GM19452 (cell line): ENCODE measurements around the gene CIAO2B.
"Not testable (repeated sequence)": the region's sequence is repeated elsewhere in the genome, so short reads cannot be mapped to it uniquely, and the experiment has no call there.

ENCODE experiments used
- ATAC-seq: cut with Tn5 transposase; IDR thresholded peaks from one replicate; pipeline ENCODE4 v1.9.1; 2021; ENCODE audit not compliant: unreplicated experiment

The CIAO2B gene

GRCh38 chr16:66934138-66934838, at the start of gene CIAO2B:
TSS of gene CIAO2B (minus strand) at chr16:66934402. CDS start at chr16:66934364, 38 bp downstream.
- peak; percentile 81 for ATAC-seq

- no peak for ATAC-seq
These were observed 48.8 kb upstream of the CIAO2B start for GRCh38 chr16:66983033-66983432.

- no peak for ATAC-seq
These were observed 45.0 kb upstream of the CIAO2B start for GRCh38 chr16:66979011-66979717.

GRCh38 chr16:66977341-66978113, 43.3 kb upstream of the CIAO2B start:
- peak; percentile 56 for ATAC-seq

GRCh38 chr16:66976746-66977145, 42.5 kb upstream of the CIAO2B start:
- no peak for ATAC-seq

DNA sequence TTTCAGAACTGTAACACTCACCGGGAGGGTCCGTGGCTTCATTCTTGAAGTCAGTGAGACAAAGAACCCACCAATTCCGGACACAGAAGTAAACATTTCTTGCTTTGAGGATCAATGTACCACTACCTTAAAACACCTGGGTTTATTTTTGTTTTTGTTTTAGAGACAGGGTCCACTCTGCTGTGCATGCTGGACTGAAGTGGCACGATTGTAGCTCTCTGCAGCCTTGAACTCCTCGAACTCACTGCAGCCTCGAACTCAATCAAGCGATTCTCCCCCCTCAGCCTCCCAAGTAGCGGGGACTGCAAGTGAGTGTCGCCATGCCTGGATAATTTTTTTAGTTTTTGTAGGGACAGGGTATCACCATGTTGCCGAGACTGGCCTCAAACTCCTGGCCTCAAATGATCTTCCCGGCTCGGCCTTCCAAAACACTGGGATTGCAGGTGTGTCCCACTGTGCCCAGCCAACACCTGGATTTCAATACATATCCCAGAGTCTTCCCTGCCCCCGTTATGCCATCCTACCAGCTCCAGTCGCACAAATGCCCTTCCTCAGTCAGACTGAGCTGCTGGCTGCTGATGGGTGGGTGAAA, 41.2 kb upstream of the CIAO2B start:
- ATAC-seq: no peak

DNA sequence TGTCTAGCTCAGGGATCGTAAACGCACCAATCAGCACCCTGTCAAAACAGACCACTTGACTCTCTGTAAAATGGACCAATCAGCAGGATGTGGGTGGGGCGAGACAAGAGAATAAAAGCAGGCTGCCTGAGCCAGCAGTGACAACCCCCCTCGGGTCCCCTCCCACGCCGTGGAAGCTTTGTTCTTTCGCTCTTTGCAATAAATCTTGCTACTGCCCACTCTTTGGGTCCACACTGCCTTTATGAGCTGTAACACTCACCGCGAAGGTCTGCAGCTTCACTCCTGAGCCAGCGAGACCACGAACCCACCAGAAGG, 40.7 kb upstream of the CIAO2B start:
- not testable (repeated sequence) for ATAC-seq

DNA sequence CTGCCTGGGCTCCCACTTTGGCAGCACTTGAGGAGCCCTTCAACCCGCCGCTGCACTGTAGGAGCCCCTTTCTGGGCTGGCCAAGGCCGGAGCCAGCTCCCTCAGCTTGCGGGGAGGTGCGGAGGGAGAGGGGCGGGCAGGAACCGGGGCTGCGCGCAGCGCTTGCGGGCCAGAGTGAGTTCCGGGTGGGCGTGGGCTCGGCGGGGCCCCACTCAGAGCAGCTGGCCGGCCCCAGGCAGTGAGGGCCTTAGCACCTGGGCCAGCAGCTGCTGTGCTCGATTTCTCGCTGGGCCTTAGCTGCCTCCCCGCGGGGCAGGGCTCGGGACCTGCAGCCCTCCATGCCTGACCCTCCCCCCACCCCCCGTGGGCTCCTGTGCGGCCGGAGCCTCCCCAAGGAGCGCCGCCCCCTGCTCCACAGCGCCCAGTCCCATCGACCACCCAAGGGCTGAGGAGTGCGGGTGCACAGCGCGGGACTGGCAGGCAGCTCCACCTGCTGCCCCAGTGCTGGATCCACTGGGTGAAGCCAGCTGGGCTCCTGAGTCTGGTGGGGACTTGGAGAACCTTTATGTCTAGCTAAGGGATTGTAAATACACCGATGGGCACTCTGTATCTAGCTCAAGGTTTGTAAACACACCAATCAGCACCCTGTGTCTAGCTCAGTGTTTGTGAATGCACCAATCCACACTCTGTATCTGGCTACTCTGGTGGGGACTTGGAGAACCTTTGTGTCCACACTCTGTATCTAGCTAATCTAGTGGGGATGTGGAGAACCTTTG, 40.1 kb upstream of the CIAO2B start:
- ATAC-seq: not testable (repeated sequence)

DNA sequence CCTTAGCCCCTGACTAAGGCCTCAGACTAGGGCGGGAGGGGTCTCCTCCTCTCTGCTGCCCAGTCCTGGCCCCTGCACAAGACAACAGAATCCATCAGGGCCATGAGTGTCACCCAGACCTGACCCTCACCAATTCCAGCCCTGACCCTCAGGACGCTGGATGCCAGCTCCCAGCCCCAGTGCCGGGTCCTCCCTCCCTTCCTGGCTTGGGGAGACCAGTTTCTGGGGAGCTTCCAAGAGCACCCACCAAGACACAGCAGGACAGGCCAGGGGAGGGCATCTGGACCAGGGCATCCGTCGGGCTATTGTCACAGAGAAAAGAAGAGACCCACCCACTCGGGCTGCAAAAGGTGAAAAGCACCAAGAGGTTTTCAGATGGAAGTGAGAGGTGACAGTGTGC, 39.5 kb upstream of the CIAO2B start:
- no peak for ATAC-seq

- ATAC-seq: no peak
These were observed 38.8 kb upstream of the CIAO2B start for GRCh38 chr16:66972983-66973382.

DNA sequence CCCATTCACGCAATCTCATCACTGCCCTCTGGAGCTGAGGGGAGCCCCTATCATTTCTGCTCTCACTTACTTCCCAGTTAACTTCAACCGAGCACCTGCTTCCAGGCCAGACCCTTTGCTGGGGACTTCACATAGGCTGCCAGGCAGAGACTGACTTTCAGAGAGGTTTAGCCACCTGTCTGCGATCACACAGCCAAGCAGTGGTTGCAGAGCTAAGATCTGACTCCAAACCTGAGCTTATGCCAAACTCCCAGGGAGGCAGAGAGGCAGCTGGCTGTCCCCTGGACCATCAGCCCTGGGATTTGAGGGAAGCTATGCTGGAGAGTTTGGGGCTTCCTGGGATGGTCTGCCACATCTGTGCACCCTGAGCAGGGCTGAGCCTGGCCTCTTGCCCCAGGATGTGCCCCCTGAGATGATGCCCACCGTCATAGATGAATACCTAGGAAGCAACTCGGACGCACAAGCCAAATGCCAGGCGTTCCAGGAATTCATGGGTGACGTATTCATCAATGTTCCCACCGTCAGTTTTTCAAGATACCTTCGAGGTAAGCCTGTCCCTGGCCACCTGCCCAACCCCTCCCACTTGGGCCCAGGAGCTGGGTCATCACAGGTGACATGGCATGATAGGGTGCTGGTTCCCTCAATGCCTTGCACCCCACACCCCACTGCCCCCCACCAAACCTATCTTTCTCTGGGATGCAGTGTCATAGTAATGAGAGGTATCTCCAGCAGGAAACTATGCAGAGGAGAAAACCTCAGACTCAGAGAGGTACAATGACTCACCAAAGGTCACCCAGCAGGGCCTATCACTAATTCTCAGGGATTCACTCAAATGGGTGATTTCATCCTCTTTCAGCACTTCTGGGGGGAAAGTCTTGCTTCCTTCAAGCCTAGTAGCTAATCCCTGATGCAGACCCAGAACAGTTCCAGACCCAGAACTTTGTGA, 36.8 kb upstream of the CIAO2B start:
- no peak for ATAC-seq

GRCh38 chr16:66968847-66969246, 34.6 kb upstream of the CIAO2B start:
- ATAC-seq: no peak

GRCh38 chr16:66964049-66964448, 29.8 kb upstream of the CIAO2B start:
- no peak for ATAC-seq

GRCh38 chr16:66961914-66962313, 27.7 kb upstream of the CIAO2B start:
- no peak for ATAC-seq

DNA sequence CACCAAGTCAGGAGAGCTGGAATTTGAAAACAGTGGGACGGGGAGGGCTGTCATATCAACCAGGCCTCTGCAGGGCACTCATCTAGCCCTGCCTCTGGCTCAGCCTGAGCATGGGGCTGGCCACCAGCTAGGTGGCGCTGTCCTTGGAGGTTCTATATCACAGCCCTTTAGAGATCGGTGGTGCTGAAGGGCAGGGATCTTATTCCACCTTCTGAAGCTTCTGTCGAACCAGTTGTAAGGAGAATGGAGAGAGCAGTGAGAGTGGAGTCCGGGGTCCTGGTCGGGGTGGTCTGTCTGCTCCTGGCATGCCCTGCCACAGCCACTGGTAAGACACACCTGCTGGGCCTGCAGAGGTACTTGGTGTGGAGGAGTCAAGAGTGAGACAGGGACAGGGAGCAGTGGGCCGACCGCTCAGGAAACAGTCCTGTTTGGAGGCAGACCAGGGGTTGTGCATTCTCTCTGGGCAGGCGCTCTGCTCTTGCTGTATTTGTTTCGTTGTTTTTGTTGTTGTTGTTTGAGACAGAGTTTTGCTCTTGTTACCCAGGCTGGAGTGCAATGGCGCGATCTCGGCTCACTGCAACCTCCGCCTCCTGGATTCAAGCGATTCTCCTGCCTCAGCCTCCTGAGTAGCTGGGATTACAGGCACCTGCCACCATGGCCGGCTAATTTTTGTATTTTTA, 27.0 kb upstream of the CIAO2B start, which contains the start of gene CES3:
TSS of gene CES3 (plus strand) at position 202 of the 680 bp plus-strand sequence. CDS start at position 244, 42 bp downstream.
- ATAC-seq: peak; percentile 68

GRCh38 chr16:66960270-66960669, 26.1 kb upstream of the CIAO2B start:
- ATAC-seq: no peak

DNA sequence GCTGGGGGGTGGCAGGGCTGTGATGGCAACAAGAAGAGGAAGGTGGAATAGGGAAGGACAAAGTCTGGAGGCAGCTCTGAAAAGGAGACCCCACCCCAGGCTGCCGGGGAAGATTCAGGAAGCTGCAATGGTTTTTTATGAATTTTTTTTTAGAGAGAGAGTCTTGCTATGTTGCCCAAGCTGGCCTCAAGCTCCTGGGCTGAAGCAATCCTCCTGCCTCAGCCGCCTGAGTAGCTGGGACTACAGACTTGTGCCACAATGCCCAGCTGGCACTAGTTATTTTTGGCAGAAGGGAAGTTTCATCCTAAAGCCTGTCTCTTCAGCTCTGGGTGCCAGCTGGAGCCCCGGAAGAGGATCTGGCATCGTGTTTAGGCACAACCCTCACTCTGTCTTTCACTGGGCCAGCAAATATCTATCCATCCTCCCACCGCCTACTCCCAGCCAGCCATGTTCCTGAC, 25.5 kb upstream of the CIAO2B start:
- no peak for ATAC-seq

- no peak for ATAC-seq
These were observed 24.9 kb upstream of the CIAO2B start for GRCh38 chr16:66958857-66959703.
